ELF-1 (cell line): ENCODE results near the gene SYT1.
"Not testable (repeated sequence)": the region's sequence is repeated elsewhere in the genome, so short reads cannot be mapped to it uniquely, and the experiment has no call there.

ENCODE experiments used
- DNase-seq: peaks from one replicate; pipeline ENCODE4 v3.0.0-alpha.2; 2016; ENCODE audit warnings: low read depth, low spot score

SYT1 gene

GRCh38 chr12:79140711-79141110 lies 276.1 kb downstream of the SYT1 start:
- DNase-seq, result no peak

GRCh38 chr12:79141776-79142175 lies 277.2 kb downstream of the SYT1 start:
- no peak for DNase-seq

- no peak for DNase-seq
These were observed 279.2 kb downstream of the SYT1 start for GRCh38 chr12:79143803-79144202.

GRCh38 chr12:79151956-79152355 lies 287.4 kb downstream of the SYT1 start:
- no peak for DNase-seq

GRCh38 chr12:79155683-79156082 lies 291.1 kb downstream of the SYT1 start:
- no peak for DNase-seq

- no peak for DNase-seq
These were observed 292.4 kb downstream of the SYT1 start for GRCh38 chr12:79156846-79157463.

- no peak for DNase-seq
These were observed 296.8 kb downstream of the SYT1 start for GRCh38 chr12:79161249-79161934.

- DNase-seq, result no peak
These were observed 297.7 kb downstream of the SYT1 start for GRCh38 chr12:79162147-79162772.

GRCh38 chr12:79162948-79163347 lies 298.4 kb downstream of the SYT1 start:
- no peak for DNase-seq

- DNase-seq, result no peak
These were observed 300.3 kb downstream of the SYT1 start for GRCh38 chr12:79164890-79165289.

- no peak for DNase-seq
These were observed 304.1 kb downstream of the SYT1 start for GRCh38 chr12:79168687-79169086.

GRCh38 chr12:79174626-79175025 lies 310.1 kb downstream of the SYT1 start:
- no peak for DNase-seq

- no peak for DNase-seq
These were observed 318.4 kb downstream of the SYT1 start for GRCh38 chr12:79183003-79183402.

GRCh38 chr12:79183926-79184325 lies 319.4 kb downstream of the SYT1 start:
- DNase-seq, result no peak

- no peak for DNase-seq
These were observed 321.9 kb downstream of the SYT1 start for GRCh38 chr12:79186506-79186905.

GRCh38 chr12:79187032-79187431 lies 322.5 kb downstream of the SYT1 start:
- DNase-seq, result no peak

- no peak for DNase-seq
These were observed 326.8 kb downstream of the SYT1 start for GRCh38 chr12:79191391-79191790.

- DNase-seq, result no peak
These were observed 330.0 kb downstream of the SYT1 start for GRCh38 chr12:79194595-79194994.

GRCh38 chr12:79199166-79199565 lies 334.6 kb downstream of the SYT1 start:
- no peak for DNase-seq

GRCh38 chr12:79200176-79200575 lies 335.6 kb downstream of the SYT1 start:
- no peak for DNase-seq

GRCh38 chr12:79203058-79203647 lies 338.6 kb downstream of the SYT1 start:
- DNase-seq, result no peak

GRCh38 chr12:79206871-79207270 lies 342.3 kb downstream of the SYT1 start:
- DNase-seq, result no peak

GRCh38 chr12:79210403-79210802 lies 345.8 kb downstream of the SYT1 start:
- DNase-seq, result not testable (repeated sequence)
